Measurements from ENCODE around the gene MLXIPL. TPM values are rescaled to one million over a fixed set of nuclear protein-coding genes. Genes with fewer than 3 reads are reported as not detected.
A peak's percentile ranks its signal among the peaks of the same experiment; 100 is the strongest.

Gene MLXIPL
- total RNA-seq (2014; rRNA removed; shearing (Covaris generic)) (not detected in 2 replicates), total RNA-seq (2022) (not detected in 2 replicates), Bru-seq, nascent RNA (percentile 6 among the genes with signal in this experiment), BruChase-seq, experiment 1, labeled RNA remaining after a 6-hour chase (percentile 5 among the genes with signal in this experiment), BruChase-seq, experiment 2, labeled RNA remaining after a 2-hour chase (percentile 13 among the genes with signal in this experiment)
- long read RNA-seq = 0 reads

GRCh38 chr7:73623798-73624668 lies at the start of gene MLXIPL:
Gene MLXIPL, minus strand, starts transcription at chr7:73624522. Its CDS starts 30 bp downstream, at chr7:73624492.
- ChIA-PET POLR2A (no interaction called here), CTCF (ENCODE audit: unreplicated experiment) (no interaction called here)
- Histone ChIP-seq H3K4me3 (ENCODE audit: low read depth, low read length, poor library complexity, severe bottlenecking) (no peak within 1 kb of the TSS), H3K27ac (ENCODE audit: low read depth, low read length, poor library complexity, severe bottlenecking) (no peak within 1 kb of the TSS), H3K79me2 (ENCODE audit: insufficient read depth, low read depth, low read length) (no peaks in the 10 kb centered on the region), H4K20me1 (ENCODE audit: insufficient read depth, low read length) (no peaks in the 10 kb centered on the region), H3K9me2 (ENCODE audit: insufficient read depth, low read length) (no peaks in the 10 kb centered on the region), H3K4me1 (ENCODE audit: insufficient read depth, low read length, poor library complexity, severe bottlenecking) (no peaks in the 10 kb centered on the region), H2AFZ (ENCODE audit: low read length) (no peak within 1 kb of the TSS), H3K9me3 (ENCODE audit: low read length) (no peaks in the 10 kb centered on the region), H3K4me2 (ENCODE audit: low read length) (no peak within 1 kb of the TSS), H3K36me3 (ENCODE audit: insufficient read depth, low read length) (no peaks in the 10 kb centered on the region)
- intact Hi-C loops (cut with micrococcal nuclease; ENCODE audit: unreplicated experiment) = no loop called here
- BruUV-seq (replicated peaks) = no TSS peak
- DNase-seq (ENCODE audit: low spot score) = no peak
- no peak for TF ChIP-seq CTCF (conservative IDR thresholded peaks at IDR 0.05; ENCODE audit: low read length)
- TF ChIP-seq EZH2phosphoT487 (IDR thresholded peaks at IDR 0.05; ENCODE audit: borderline replicate concordance, low read depth, low read length) = no peak

- H3K79me2 ChIP-seq (ENCODE audit: insufficient read depth, low read depth, low read length) = no peaks in the 10 kb centered on the region
- H3K9me2 ChIP-seq (ENCODE audit: insufficient read depth, low read length) = no peaks in the 10 kb centered on the region
- TF ChIP-seq EZH2phosphoT487 (IDR thresholded peaks at IDR 0.05; ENCODE audit: borderline replicate concordance, low read depth, low read length) (no peak), CTCF (conservative IDR thresholded peaks at IDR 0.05; ENCODE audit: low read length) (no peak)
- ChIA-PET CTCF (ENCODE audit: unreplicated experiment) (no interaction called here), POLR2A (no interaction called here)
- H3K27ac ChIP-seq (ENCODE audit: low read depth, low read length, poor library complexity, severe bottlenecking) = no peak overlapping the region
- no peaks in the 10 kb centered on the region for H3K36me3 ChIP-seq (ENCODE audit: insufficient read depth, low read length)
- no peak overlapping the region for H3K4me2 ChIP-seq (ENCODE audit: low read length)
- DNase-seq (ENCODE audit: low spot score) = no peak
- no peak overlapping the region for H2AFZ ChIP-seq (ENCODE audit: low read length)
- no peaks in the 10 kb centered on the region for H4K20me1 ChIP-seq (ENCODE audit: insufficient read depth, low read length)
- intact Hi-C loops (cut with micrococcal nuclease; ENCODE audit: unreplicated experiment) = no loop called here
- peaks cover 11% of the 10 kb centered on the region for H3K4me1 ChIP-seq (ENCODE audit: insufficient read depth, low read length, poor library complexity, severe bottlenecking)
- no peaks in the 10 kb centered on the region for H3K9me3 ChIP-seq (ENCODE audit: low read length)
- no peak overlapping the region for H3K4me3 ChIP-seq (ENCODE audit: low read depth, low read length, poor library complexity, severe bottlenecking)
- no TSS peak for BruUV-seq (replicated peaks)
Observed at GRCh38 chr7:73671857-73672445, 47.6 kb upstream of the MLXIPL start.
